SK-N-SH (cell line): ENCODE data around the gene SV2C. TPM values are rescaled to one million over a fixed set of nuclear protein-coding genes. Genes with fewer than 3 reads are reported as not detected.

Source experiments
- CTCF ChIA-PET: fragments of 300-600, 350-600 bp; formaldehyde crosslinking; extraction: SDS; loops from one replicate; lab custom pipeline; 2021; lab: Yijun Ruan, JAX
- POLR2A ChIA-PET: fragments of 350-600 bp; sonication (Branson Sonifier 250); formaldehyde crosslinking; extraction: SDS; loops from one replicate; lab custom pipeline; 2020; ENCODE audit warnings: antibody characterized with exemption, inconsistent platforms; lab: Yijun Ruan, JAX
- DNase-seq: peaks from one replicate; pipeline ENCODE4 v3.0.0; 2012
- H2AFZ ChIP-seq: fragments of 200-600 bp; sonication (generic); 2 replicates; pipeline ENCODE4 v1.8.1; 2016; ENCODE audit warnings: antibody characterized with exemption, mild to moderate bottlenecking, low read depth
- H3F3A ChIP-seq: fragments of 200-600 bp; sonication (generic); replicated peaks from 2 replicates; pipeline ENCODE3; 2016; ENCODE audit warnings: antibody characterized with exemption, mild to moderate bottlenecking; ENCODE audit not compliant: insufficient read depth
- H3K27ac ChIP-seq, 2 experiments: fragments of 200-500 bp in 1 of 2; fragments of 200-600 bp in 1 of 2; sonication (Bioruptor generic) in 1 of 2; sonication (generic), shearing (Covaris generic) in 1 of 2; 2 replicates each; pipeline versions ENCODE4 v1.5.1 to v1.6.1; 2014 to 2016; ENCODE audit warnings: low read depth in 2 of 2, inconsistent platforms in 1 of 2, low read length in 1 of 2, mild to moderate bottlenecking in 1 of 2, mixed read lengths in 1 of 2
- H3K27me3 ChIP-seq: fragments of 200-600 bp; sonication (generic), shearing (Covaris generic); 2 replicates; pipeline ENCODE4 v1.6.1; 2016; ENCODE audit warnings: mixed run types; ENCODE audit not compliant: insufficient read depth
- H3K36me3 ChIP-seq, 2 experiments: fragments of 200-500 bp in 1 of 2; fragments of 200-600 bp in 1 of 2; sonication (Bioruptor generic) in 1 of 2; sonication (generic) in 1 of 2; replicated peaks in 1 of 2; 2 replicates each; pipeline versions ENCODE3 to v1.5.1; 2014 to 2016; ENCODE audit warnings: low read length in 1 of 2, mild to moderate bottlenecking in 1 of 2; ENCODE audit not compliant: insufficient read depth in 2 of 2, control insufficient read depth in 1 of 2
- H3K4me1 ChIP-seq, 2 experiments: fragments of 200-500 bp in 1 of 2; fragments of 200-600 bp in 1 of 2; sonication (Bioruptor generic) in 1 of 2; sonication (generic), shearing (Covaris generic) in 1 of 2; 2 replicates each; pipeline versions ENCODE4 v1.5.1 to v1.6.1; 2014 to 2016; ENCODE audit warnings: low read depth in 1 of 2, low read length in 1 of 2, mixed run types in 1 of 2; ENCODE audit not compliant: insufficient read depth in 2 of 2, control insufficient read depth in 1 of 2
- H3K4me2 ChIP-seq: fragments of 200-600 bp; sonication (generic), shearing (Covaris generic); 2 replicates; pipeline ENCODE4 v1.6.1; 2017; ENCODE audit warnings: mixed run types
- H3K4me3 ChIP-seq, 2 experiments: fragments of 200-500 bp in 1 of 2; fragments of 200-600 bp in 1 of 2; sonication (Bioruptor generic) in 1 of 2; sonication (generic), shearing (Covaris generic) in 1 of 2; 2 replicates each; pipeline versions ENCODE4 v1.5.1 to v1.8.1; 2014 to 2016; ENCODE audit warnings: low read depth in 2 of 2, inconsistent platforms in 1 of 2, low read length in 1 of 2, mild to moderate bottlenecking in 1 of 2, mixed read lengths in 1 of 2, moderate library complexity in 1 of 2
- H3K79me2 ChIP-seq: fragments of 200-600 bp; sonication (generic); 2 replicates; pipeline ENCODE4 v1.8.1; 2017; ENCODE audit warnings: mild to moderate bottlenecking; ENCODE audit not compliant: insufficient read depth
- H3K9ac ChIP-seq: fragments of 200-600 bp; sonication (generic); 2 replicates; pipeline ENCODE4 v1.6.1; 2017; ENCODE audit warnings: mixed run types
- H3K9me2 ChIP-seq: fragments of 200-600 bp; sonication (generic); 2 replicates; pipeline ENCODE4 v1.6.1; 2017; ENCODE audit warnings: mixed run types
- H3K9me3 ChIP-seq: fragments of 200-600 bp; sonication (generic); 2 replicates; pipeline ENCODE4 v1.6.1; 2017; ENCODE audit warnings: mixed run types, mild to moderate bottlenecking, moderate library complexity
- H4K20me1 ChIP-seq: fragments of 200-600 bp; sonication (generic); 2 replicates; pipeline ENCODE4 v1.6.1; 2017; ENCODE audit warnings: mild to moderate bottlenecking, mixed run types; ENCODE audit not compliant: insufficient read depth
- EP300 ChIP-seq, 2 experiments: IDR thresholded peaks; 2 replicates each; pipeline versions ENCODE4 v1.4.0 to v1.6.1; 2012; ENCODE audit warnings: borderline replicate concordance in 1 of 2, low read depth in 1 of 2, low read length in 1 of 2
- EZH2phosphoT487 ChIP-seq: fragments of 200-600 bp; sonication (generic); IDR thresholded peaks from 2 replicates; pipeline ENCODE4 v1.6.1; 2017; ENCODE audit warnings: low read depth, mixed run types, mild to moderate bottlenecking, antibody characterized with exemption, moderate library complexity, borderline replicate concordance
- JUND ChIP-seq: IDR thresholded peaks from 2 replicates; pipeline ENCODE4 v1.4.0; 2012
- MEF2A ChIP-seq: IDR thresholded peaks from 2 replicates; pipeline ENCODE4 v1.4.0; 2012; ENCODE audit warnings: low read depth, borderline replicate concordance
- MXI1 ChIP-seq: IDR thresholded peaks from 2 replicates; pipeline ENCODE4 v1.6.1; 2012; ENCODE audit warnings: mild to moderate bottlenecking, low read depth, low read length, improper control_type of control experiment
- POLR2AphosphoS5 ChIP-seq: IDR thresholded peaks from 2 replicates; pipeline ENCODE4 v1.6.1; 2012; ENCODE audit warnings: low read depth, low read length
- RCOR1 ChIP-seq: fragments of 150-350 bp; IDR thresholded peaks from 2 replicates; pipeline ENCODE4 v1.6.1; 2017; ENCODE audit warnings: antibody characterized with exemption, low read length
- RFX5 ChIP-seq: IDR thresholded peaks from 2 replicates; pipeline ENCODE4 v1.6.1; 2012; ENCODE audit warnings: mild to moderate bottlenecking, improper control_type of control experiment, low read length
- SMC3 ChIP-seq: IDR thresholded peaks from 2 replicates; pipeline ENCODE4 v1.6.1; 2012; ENCODE audit warnings: low read depth, low read length, improper control_type of control experiment
- TAF1 ChIP-seq: IDR thresholded peaks from 2 replicates; pipeline ENCODE4 v1.6.1; 2012; ENCODE audit warnings: low read depth, mild to moderate bottlenecking, low read length, moderate library complexity, borderline replicate concordance
- WGBS: methylation state at CpG from one replicate; pipeline ENCODE4 v1.1.6; 2017; ENCODE audit warnings: low lambda C conversion rate; 5-methylcytosine and 5-hydroxymethylcytosine counted together
- polyA plus RNA-seq, 3 experiments: library from polyadenylated mRNA; depleted of rRNA; stranded (reverse); fragments of >200 nt; gene quantifications; 2 replicates each; pipeline ENCODE4 v1.2.3, GENCODE V29; 2012
- TF ChIP-seq, protein P1 (sequence below): fragments of 150-350 bp; IDR thresholded peaks from 2 replicates; pipeline ENCODE4 v1.6.1; 2017; ENCODE audit warnings: antibody characterized with exemption, low read length, low read depth, borderline replicate concordance
- TF ChIP-seq, protein P2 (sequence below): IDR thresholded peaks from 2 replicates; pipeline ENCODE4 v1.4.0; 2012; ENCODE audit warnings: low read depth, borderline replicate concordance
- TF ChIP-seq, protein P3 (sequence below): IDR thresholded peaks from 2 replicates; pipeline ENCODE4 v1.4.0; 2012; ENCODE audit warnings: low read depth
- TF ChIP-seq, protein P4 (sequence below): fragments of 150-350 bp; IDR thresholded peaks from 2 replicates; pipeline ENCODE4 v1.6.1; 2016; ENCODE audit warnings: mild to moderate bottlenecking, low read depth, low read length
- TF ChIP-seq, protein P5 (sequence below): fragments of 200-600 bp; sonication (generic); IDR thresholded peaks from 2 replicates; pipeline ENCODE4 v1.6.1; 2017; ENCODE audit warnings: antibody characterized with exemption, mild to moderate bottlenecking, moderate library complexity

SV2C gene
- polyA plus RNA-seq, 1 of the 3 experiments (the other 2 are of a cell fraction), result 0.05 TPM

DNA sequence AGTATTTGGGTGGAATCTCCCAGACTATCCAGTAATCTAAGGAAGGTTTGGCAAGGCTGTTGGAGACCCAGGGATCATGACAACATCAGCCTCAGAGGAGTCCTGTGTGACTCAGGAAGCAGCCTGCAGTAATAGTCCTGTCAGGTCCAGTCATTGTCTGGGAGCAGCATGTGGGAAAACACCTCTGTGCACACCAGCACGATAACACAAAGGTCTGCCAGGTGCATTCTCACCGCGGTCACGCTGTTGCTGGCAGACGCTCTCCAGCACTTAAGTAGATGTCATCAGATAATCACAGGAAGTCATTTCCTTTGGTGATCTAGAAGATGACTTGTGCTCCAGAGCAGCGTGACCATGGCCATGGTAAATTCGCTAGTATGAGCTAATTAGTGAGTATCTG, 220.7 kb downstream of the SV2C start:
- no peaks in the 10 kb centered on the region for H4K20me1 ChIP-seq

DNA sequence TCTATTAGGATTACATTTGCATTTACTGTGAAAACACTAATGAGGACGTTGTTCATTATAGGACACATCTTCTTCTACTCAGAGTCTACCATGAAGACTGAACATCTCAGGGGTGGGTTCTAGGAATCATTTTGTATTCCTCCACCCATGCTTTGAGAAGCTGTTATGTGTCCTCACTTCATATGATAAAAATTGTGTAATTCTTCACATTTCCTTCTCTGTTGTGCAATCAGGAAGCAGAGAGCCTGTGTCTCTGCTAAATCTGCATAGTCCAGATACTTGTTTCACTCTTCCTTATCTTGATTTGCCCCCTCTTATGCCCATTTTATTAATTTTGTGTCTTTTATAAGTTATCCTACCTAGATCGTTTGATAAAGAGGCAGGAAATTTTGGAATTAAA, 222.1 kb downstream of the SV2C start:
- DNase-seq, result no peak
- H4K20me1 ChIP-seq, result no peaks in the 10 kb centered on the region
- H3K79me2 ChIP-seq, result no peaks in the 10 kb centered on the region
- TF ChIP-seq, protein P1, sequence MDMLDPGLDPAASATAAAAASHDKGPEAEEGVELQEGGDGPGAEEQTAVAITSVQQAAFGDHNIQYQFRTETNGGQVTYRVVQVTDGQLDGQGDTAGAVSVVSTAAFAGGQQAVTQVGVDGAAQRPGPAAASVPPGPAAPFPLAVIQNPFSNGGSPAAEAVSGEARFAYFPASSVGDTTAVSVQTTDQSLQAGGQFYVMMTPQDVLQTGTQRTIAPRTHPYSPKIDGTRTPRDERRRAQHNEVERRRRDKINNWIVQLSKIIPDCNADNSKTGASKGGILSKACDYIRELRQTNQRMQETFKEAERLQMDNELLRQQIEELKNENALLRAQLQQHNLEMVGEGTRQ, result no peak
- no peak for TF ChIP-seq RCOR1
- TF ChIP-seq, protein P2, sequence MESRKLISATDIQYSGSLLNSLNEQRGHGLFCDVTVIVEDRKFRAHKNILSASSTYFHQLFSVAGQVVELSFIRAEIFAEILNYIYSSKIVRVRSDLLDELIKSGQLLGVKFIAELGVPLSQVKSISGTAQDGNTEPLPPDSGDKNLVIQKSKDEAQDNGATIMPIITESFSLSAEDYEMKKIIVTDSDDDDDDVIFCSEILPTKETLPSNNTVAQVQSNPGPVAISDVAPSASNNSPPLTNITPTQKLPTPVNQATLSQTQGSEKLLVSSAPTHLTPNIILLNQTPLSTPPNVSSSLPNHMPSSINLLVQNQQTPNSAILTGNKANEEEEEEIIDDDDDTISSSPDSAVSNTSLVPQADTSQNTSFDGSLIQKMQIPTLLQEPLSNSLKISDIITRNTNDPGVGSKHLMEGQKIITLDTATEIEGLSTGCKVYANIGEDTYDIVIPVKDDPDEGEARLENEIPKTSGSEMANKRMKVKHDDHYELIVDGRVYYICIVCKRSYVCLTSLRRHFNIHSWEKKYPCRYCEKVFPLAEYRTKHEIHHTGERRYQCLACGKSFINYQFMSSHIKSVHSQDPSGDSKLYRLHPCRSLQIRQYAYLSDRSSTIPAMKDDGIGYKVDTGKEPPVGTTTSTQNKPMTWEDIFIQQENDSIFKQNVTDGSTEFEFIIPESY, result no peak
- no peak for TF ChIP-seq MEF2A
- TF ChIP-seq MXI1, result no peak
- no peak for TF ChIP-seq JUND
- TF ChIP-seq, protein P3, sequence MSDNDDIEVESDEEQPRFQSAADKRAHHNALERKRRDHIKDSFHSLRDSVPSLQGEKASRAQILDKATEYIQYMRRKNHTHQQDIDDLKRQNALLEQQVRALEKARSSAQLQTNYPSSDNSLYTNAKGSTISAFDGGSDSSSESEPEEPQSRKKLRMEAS, result no peak
- TF ChIP-seq, protein P4, sequence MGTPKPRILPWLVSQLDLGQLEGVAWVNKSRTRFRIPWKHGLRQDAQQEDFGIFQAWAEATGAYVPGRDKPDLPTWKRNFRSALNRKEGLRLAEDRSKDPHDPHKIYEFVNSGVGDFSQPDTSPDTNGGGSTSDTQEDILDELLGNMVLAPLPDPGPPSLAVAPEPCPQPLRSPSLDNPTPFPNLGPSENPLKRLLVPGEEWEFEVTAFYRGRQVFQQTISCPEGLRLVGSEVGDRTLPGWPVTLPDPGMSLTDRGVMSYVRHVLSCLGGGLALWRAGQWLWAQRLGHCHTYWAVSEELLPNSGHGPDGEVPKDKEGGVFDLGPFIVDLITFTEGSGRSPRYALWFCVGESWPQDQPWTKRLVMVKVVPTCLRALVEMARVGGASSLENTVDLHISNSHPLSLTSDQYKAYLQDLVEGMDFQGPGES, result no peak
- H3K27me3 ChIP-seq, result no peaks in the 10 kb centered on the region
- H2AFZ ChIP-seq, result no peak overlapping the region
- H3K9me2 ChIP-seq, result no peaks in the 10 kb centered on the region
- no peaks in the 10 kb centered on the region for H3K9me3 ChIP-seq
- WGBS, result 26% methylated on average over 2 of the region's 2 CpGs
- H3F3A ChIP-seq, result no peaks in the 10 kb centered on the region
- CTCF ChIA-PET, result interaction anchor here (0.6 kb wide), 1 partner anchor 98 kb away, joined by 3 read pairs; no protein-coding TSS in a partner anchor
- peaks cover 0 to 2% of the 10 kb centered on the region in 2 experiments for H3K36me3 ChIP-seq
- no peak overlapping the region for H3K4me3 ChIP-seq
- POLR2A ChIA-PET, result no interaction called here
- no peak overlapping the region for H3K4me2 ChIP-seq
- peaks cover 0 to 5% of the 10 kb centered on the region in 2 experiments; a peak in 1 of 4 replicates for H3K4me1 ChIP-seq
- no peak overlapping the region for H3K9ac ChIP-seq
- no peak overlapping the region for H3K27ac ChIP-seq

More for the DNA sequence above, 220.7 kb downstream of the SV2C start:
- H3K4me3 ChIP-seq, result no peak overlapping the region
- no peaks in the 10 kb centered on the region for H3K9me3 ChIP-seq
- peaks cover 0 to 2% of the 10 kb centered on the region in 2 experiments for H3K36me3 ChIP-seq
- no peak for DNase-seq
- H3K27me3 ChIP-seq, result no peaks in the 10 kb centered on the region
- TF ChIP-seq, protein P1, result no peak
- TF ChIP-seq TAF1 (no peak), MXI1 (no peak), RCOR1 (no peak), SMC3 (no peak), EP300 (IDR thresholded peaks at IDR 0.05; ENCODE audit: borderline replicate concordance in 1 of 2, low read depth in 1 of 2, low read length in 1 of 2) (no peak), POLR2AphosphoS5 (no peak), EZH2phosphoT487 (no peak), RFX5 (no peak)
- TF ChIP-seq, protein P4, result no peak
- TF ChIP-seq, protein P5, sequence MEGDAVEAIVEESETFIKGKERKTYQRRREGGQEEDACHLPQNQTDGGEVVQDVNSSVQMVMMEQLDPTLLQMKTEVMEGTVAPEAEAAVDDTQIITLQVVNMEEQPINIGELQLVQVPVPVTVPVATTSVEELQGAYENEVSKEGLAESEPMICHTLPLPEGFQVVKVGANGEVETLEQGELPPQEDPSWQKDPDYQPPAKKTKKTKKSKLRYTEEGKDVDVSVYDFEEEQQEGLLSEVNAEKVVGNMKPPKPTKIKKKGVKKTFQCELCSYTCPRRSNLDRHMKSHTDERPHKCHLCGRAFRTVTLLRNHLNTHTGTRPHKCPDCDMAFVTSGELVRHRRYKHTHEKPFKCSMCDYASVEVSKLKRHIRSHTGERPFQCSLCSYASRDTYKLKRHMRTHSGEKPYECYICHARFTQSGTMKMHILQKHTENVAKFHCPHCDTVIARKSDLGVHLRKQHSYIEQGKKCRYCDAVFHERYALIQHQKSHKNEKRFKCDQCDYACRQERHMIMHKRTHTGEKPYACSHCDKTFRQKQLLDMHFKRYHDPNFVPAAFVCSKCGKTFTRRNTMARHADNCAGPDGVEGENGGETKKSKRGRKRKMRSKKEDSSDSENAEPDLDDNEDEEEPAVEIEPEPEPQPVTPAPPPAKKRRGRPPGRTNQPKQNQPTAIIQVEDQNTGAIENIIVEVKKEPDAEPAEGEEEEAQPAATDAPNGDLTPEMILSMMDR, result no peak
- TF ChIP-seq, all 33 proteins: peak for 0
- H3K4me2 ChIP-seq, result no peak overlapping the region
- H3K4me1 ChIP-seq, result peaks cover 0 to 5% of the 10 kb centered on the region in 2 experiments; a peak in 1 of 4 replicates
- H3K79me2 ChIP-seq, result no peaks in the 10 kb centered on the region
- ChIA-PET POLR2A (no interaction called here), CTCF (interaction anchor here (1.2 kb wide), 1 partner anchor 19 kb away, joined by 3 read pairs; no protein-coding TSS in a partner anchor)
- H3K9me2 ChIP-seq, result no peaks in the 10 kb centered on the region
- H2AFZ ChIP-seq, result no peak overlapping the region
- H3K9ac ChIP-seq, result no peak overlapping the region
- no peak overlapping the region for H3K27ac ChIP-seq
- H3F3A ChIP-seq, result no peaks in the 10 kb centered on the region
- 71% methylated on average over 6 of the region's 7 CpGs for WGBS
